HG02798 (cell line): ENCODE measurements around the gene GPALPP1.
"Not testable (repeated sequence)": the region's sequence is repeated elsewhere in the genome, so short reads cannot be mapped to it uniquely, and the experiment has no call there.

Source experiments
- ATAC-seq: cut with Tn5 transposase; IDR thresholded peaks from one replicate; pipeline ENCODE4 v1.9.1; 2021; ENCODE audit warnings: mild to moderate bottlenecking; ENCODE audit not compliant: unreplicated experiment, poor library complexity

The GPALPP1 gene

DNA sequence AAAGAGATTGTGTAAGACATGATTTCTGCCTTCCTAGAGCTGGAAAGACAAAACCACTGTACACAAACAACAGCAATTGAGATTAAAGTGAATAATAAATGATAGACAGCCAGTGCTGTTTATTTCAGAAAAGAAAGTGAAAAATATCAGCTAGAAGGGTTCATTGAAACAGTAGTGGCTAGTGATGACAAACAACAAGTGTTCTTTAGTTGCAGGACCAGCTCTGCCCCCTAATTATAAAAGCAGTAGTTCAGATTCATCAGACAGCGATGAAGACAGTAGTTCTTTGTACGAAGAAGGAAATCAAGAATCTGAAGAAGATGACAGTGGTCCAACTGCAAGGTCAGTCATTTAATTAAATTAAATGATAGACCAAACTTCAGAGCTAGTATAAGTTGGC is 14.8 kb downstream of the GPALPP1 start:
- ATAC-seq: no peak

DNA sequence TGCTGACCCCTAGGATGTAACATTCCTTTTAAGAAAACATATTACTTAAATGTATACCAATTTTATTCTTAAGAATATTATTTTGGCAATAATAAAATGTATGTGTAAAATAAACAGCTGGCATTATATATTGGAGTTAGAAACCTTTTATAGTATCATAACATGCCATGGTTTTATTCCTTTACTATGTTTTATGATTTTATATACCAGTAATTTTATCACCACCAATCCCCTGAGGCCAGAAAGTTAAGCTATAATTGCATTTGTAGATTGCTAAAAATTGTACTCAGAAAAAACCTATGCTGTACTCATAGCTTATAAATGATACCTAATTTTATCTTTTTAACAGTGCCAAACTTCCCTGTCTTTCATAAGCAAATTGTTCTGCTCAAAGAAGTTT is 17.9 kb downstream of the GPALPP1 start:
- ATAC-seq: no peak

DNA sequence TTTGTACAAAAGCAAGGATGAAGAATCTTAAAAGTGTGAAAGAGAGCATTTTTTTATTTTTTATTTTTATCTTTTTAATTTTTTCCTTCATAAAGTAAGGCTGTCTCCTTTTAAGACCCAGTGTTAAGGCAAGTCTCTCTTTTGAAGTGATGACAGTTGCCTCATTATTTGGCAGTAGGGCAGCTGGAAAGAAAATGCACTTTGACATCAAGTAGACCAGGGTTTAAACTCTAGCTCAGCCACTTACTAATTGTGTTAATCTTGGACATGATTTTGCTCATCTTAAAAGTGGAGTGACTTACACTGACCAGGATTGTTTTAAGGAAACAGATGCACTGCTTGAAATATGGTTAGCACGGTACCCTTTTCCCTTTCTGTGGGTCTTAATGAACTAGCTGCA is 18.5 kb downstream of the GPALPP1 start:
- no peak for ATAC-seq

GRCh38 chr13:45011198-45011597 is 21.9 kb downstream of the GPALPP1 start:
- no peak for ATAC-seq

GRCh38 chr13:45015300-45015699 is 26.0 kb downstream of the GPALPP1 start:
- ATAC-seq: no peak

GRCh38 chr13:45016792-45017425 is 27.6 kb downstream of the GPALPP1 start:
- ATAC-seq: no peak

DNA sequence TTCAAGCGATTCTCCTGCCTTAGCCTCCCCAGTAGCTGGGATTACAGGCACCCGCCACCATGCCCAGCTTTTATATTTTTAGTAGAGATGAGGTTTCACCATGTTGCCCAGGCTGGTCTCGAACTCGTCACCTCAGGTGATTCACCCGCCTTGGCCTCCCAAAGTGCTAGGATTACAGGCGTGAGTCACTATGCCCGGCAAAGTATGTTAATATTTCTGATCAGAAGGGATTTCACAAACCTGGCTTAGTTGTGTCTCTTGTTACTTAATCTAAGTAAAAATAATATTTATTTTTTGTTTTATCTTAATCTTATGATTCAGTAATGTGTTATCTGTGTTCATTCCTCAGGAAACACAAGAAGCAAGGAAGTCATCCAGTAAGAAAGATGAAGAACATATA is 30.6 kb downstream of the GPALPP1 start:
- not testable (repeated sequence) for ATAC-seq

- ATAC-seq: no peak
Measured at GRCh38 chr13:45021250-45021649, 31.9 kb downstream of the GPALPP1 start.

DNA sequence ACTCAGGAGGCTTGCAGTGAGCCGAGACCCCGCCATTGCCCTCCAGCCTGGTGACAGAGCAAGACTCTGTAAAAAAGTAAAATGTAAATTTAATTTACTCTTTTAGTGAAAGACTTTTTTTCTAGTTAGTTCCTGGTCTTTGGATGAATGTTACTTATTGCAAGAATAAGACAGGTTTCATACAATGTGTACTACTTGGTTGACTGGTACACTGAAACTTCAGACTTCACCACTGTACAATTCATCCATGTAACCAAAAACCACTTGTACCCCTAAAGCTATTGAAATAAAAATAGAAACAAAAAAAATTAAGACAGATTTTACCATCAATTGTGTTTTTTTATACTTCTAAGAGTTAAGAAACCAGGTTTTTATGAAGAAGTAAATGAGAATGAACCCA is 35.5 kb downstream of the GPALPP1 start:
- no peak for ATAC-seq

DNA sequence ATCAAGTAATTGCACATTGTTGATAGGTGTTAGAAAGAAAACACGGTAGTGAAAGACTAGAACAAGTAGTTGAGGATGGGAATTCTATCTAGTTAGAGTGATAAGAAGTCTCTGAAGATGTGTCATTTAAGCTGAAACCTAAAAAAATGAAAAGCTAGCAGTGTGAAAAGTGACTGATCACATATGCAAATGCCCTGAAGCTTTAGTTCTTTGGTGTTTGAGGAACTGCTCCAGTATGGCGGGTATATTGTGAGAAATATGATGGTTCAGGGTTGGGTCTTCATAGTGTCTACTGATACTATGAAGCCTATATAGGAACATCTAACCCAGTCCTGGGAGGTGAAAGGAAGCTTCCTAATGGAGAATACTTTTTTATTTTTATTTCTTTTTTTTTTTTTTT is 45.0 kb downstream of the GPALPP1 start:
- ATAC-seq: no peak

- ATAC-seq: no peak
Measured at GRCh38 chr13:45036206-45036605, 46.9 kb downstream of the GPALPP1 start.

DNA sequence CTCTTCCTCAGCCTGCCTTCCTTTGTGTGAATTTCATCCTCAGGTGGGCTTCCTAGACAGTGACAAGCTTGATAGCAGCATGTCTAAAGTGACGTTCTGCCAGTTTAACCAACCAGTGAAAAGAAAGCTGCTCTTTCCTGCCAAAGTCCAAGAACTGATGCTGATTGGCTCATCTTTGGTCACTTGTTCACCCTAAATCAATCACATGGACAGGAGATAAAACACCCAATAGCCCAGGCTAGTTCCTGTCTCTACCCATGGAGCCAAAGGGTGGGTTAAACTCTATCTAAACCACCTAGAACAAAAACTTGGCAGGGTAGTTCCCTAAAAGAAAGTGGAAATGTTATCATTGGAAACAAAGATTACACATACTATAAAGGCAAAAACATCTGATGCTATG is 50.8 kb downstream of the GPALPP1 start:
- ATAC-seq: no peak

DNA sequence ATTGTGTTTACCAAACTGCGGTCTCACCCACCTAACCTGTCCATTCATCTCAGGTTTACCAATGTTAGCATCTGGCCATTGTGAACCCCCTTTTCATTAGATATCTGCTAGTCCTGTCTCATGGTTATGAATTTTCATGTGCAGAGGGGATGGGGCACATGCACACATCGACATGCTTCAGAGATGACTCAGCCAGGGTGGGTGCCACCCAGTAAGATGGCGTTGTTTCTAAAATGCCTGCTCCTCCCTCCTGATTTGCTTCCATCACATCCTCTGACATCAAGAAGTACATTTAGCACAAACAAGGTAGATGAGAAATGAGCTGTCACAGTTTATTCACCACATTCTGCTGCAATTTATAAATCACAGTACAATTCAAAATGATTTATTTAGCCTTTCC is 51.3 kb downstream of the GPALPP1 start:
- ATAC-seq: no peak

- no peak for ATAC-seq
Measured at GRCh38 chr13:45042539-45042938, 53.2 kb downstream of the GPALPP1 start.

- ATAC-seq: no peak
Measured at GRCh38 chr13:45046445-45046844, 57.1 kb downstream of the GPALPP1 start.

- ATAC-seq: peak; percentile 75
Measured at GRCh38 chr13:45047394-45048310, 58.3 kb downstream of the GPALPP1 start.

DNA sequence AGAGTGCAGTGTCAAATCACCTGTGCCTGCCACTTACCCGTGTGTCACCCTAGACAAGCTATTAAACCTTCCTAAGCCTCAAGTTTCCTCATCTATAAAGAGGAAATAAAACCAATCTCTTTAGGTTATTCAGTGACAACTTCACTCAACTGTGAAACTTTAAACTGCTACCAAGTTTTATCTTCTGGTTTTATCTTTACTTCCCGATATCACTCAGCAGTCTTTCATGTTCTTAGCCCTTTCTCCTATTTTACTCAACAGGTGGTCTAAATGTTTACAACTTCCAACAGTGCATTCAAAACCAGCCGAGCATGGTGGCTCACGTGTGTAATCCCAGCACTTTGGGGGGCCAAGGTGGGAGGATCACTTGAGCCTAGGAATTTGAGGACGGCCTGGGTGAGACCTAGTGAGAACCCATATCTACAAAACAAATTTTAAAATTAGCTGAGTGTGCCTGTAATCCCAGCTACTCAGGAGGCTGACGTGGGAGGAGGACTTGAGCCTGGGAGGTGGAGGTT is 59.6 kb downstream of the GPALPP1 start:
- ATAC-seq: no peak

GRCh38 chr13:45049478-45049877 is 60.1 kb downstream of the GPALPP1 start:
- ATAC-seq: no peak

- ATAC-seq: no peak
Measured at GRCh38 chr13:45051315-45051714, 62.0 kb downstream of the GPALPP1 start.

- no peak for ATAC-seq
Measured at GRCh38 chr13:45055198-45055901, 66.0 kb downstream of the GPALPP1 start.
